Measurements from ENCODE around the gene SLC38A11. TPM values are rescaled to one million over a fixed set of nuclear protein-coding genes. Genes with fewer than 3 reads are reported as not detected.
"Not testable (repeated sequence)": the region's sequence is repeated elsewhere in the genome, so short reads cannot be mapped to it uniquely, and the experiment has no call there.

Gene SLC38A11
- total RNA-seq, 1 experiment from 2014 or later, result not detected

GRCh38 chr2:164890544-164890943 lies 64.8 kb downstream of the SLC38A11 start:
- no peak for DNase-seq (ENCODE audit: low spot score)
- in situ Hi-C loops (cut with HindIII; ENCODE audit: low sequenced_read_pairs), result no loop called here

DNA sequence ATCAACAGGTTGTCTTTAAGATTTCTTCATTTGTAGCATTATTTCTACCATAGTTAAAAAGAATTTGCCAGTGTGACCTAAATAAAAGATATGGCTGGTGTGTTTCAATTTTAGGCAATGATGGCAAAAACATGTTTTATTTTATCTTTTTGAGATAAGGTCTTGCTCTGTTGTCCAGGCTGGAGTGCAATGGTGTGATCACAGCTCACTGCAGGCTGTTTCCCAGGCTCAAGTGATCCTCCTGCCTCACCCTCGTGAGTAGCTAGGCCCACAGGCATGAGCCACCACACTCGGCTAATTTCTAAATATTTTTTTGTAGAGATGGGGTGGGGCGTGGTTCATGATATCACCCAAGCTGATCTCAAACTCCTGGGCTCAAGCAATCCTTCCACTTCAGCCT lies 66.7 kb downstream of the SLC38A11 start:
- in situ Hi-C loops (cut with HindIII; ENCODE audit: low sequenced_read_pairs), result no loop called here
- DNase-seq (ENCODE audit: low spot score), result no peak

DNA sequence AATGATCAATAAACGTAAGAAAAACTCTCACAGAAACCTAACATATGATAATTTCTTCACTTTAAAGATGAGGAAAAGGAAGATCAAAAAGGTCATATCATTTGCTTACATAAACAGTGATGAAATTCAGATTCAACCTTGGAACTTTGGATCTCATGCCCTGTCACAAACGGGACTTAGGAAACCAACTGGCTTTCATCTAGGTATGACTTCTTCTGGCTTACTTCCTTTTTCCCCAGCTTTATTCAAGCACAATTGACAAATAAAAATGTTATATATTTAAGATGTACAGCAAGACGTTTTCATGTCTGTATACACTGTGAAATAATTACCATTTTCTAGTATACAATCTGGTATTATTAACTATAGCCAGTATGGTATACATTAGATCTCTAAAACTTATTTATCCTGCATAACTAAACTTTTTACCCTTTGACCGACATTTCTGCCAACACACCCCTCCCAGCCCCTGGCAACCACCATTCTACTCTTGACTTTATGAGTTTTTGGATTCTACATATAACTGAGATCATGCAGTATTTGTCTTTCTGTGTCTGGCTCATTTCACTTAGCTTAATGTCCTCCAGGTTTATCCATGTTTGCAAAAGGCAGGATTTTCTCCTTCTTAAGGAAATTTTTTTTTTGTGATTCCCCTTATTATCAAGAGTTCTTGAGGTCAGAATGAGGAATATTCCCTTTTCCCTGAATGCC lies 67.7 kb downstream of the SLC38A11 start:
- no peak for DNase-seq (ENCODE audit: low spot score)
- in situ Hi-C loops (cut with HindIII; ENCODE audit: low sequenced_read_pairs), result no loop called here

DNA sequence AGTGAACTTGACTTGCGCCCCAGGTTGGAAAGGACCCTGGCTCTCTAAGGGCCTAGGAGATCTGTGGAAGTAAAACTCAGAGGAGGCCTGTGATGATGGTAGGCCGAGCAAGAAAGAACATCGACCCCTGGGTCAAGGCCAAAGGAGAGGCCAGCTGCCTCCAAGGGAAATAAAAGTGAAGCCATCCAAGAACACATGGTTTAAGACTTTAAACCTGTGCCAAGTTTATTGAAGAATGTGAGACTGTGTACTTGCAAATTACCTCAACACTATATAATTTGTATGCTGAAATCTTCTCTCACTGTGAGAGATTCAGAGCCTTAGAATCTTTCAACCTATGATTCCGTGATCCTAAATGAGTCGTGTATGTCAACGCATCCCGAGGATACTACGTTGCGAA lies 73.0 kb downstream of the SLC38A11 start:
- DNase-seq (ENCODE audit: low spot score), result no peak
- in situ Hi-C loops (cut with HindIII; ENCODE audit: low sequenced_read_pairs), result no loop called here

GRCh38 chr2:164881524-164881923 lies 73.8 kb downstream of the SLC38A11 start:
- no peak for DNase-seq (ENCODE audit: low spot score)
- in situ Hi-C loops (cut with HindIII; ENCODE audit: low sequenced_read_pairs), result no loop called here

- in situ Hi-C loops (cut with HindIII; ENCODE audit: low sequenced_read_pairs), result no loop called here
- DNase-seq (ENCODE audit: low spot score), result no peak
These were observed 75.3 kb downstream of the SLC38A11 start for GRCh38 chr2:164879901-164880535.

- in situ Hi-C loops (cut with HindIII; ENCODE audit: low sequenced_read_pairs), result no loop called here
- DNase-seq (ENCODE audit: low spot score), result no peak
These were observed 77.4 kb downstream of the SLC38A11 start for GRCh38 chr2:164877927-164878326.

DNA sequence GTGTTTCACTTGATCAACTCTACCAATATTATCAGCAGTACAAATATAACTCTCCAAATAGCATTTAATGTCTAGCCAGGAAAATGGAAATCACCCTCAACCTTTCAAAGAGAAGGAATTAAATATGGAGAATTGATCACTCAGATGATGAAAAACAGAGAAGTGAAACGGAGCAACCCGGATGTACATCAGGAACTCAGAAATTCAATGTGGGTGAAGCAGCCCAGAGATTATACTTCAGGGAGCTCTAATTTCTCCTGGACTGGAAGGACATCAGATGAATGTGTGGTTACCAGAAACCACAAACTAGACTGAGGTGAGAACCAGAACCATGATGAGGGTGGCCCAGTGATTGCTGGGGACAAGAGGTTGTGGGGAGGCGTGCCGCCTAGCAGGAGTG lies 78.2 kb downstream of the SLC38A11 start:
- no peak for DNase-seq (ENCODE audit: low spot score)
- in situ Hi-C loops (cut with HindIII; ENCODE audit: low sequenced_read_pairs), result no loop called here

DNA sequence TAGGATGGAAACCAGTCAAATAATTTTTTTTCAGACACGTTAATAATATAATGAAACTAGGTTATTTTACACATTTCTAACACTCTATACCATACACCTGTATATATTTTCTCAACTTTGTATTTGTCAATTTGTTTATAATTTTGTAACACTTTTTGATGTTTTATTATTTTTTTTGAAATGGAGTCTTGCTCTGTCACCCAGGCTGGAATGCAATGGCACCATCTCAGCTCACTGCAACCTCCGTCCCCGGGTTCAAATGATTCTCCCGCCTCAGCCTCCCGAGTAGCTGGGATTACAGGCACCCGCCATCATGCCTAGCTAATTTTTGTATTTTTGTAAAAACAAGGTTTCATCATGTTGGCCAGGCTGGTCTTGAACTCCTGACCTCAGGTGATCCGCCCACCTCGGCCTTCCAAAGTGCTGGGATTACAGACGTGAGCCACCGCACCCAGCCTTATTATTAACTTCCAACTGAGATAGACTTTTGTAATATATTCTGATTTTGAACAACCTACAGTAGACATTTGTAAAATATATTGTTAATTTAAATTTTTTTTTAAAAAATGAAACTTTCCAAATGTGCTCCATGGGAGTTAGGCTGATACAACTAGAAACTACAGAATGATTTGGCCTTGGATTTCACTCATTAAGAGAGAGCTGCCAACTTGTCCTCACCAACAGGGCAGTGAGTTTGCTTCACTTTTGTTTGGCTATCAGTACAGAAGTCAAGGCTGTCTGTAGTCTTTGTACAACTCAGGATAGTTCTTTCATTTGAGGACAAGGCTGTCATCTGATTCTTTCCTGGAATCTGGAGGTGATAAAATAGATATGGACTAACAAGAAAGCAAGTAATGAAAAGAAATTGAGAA lies 79.8 kb downstream of the SLC38A11 start:
- no peak for DNase-seq (ENCODE audit: low spot score)
- in situ Hi-C loops (cut with HindIII; ENCODE audit: low sequenced_read_pairs), result no loop called here

DNA sequence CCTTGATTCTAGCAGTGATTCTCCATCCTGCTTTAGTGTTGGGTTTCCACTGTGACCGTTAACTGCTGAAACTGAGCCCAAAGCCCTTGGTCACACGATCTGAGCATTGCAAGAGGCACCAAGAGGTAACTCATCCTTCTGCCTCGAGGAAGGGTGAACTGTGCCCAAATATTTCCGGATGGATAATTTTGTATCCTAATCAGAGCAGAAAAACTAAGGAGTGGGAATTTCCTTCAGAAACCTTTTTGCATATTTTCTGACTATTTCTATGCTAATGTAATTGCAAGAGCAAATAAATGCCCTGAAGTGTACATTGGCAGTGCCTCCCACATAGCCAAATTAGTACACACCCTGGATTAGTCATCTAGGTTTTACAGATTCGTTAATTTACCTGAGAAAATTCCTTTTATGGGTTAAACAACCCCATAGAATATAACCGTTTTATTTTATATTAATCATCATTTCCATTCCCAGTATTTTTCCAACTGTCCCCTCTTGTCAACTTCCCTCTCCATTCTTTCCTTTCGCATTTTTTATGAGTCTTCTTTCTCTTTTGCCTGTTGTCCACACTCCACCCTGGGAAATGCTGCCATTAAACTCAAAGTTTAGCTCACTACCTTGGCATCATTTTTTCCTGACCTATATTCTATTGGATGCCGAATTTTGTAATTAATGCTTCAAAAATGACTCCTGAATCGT lies 82.0 kb downstream of the SLC38A11 start:
- in situ Hi-C loops (cut with HindIII; ENCODE audit: low sequenced_read_pairs), result no loop called here
- no peak for DNase-seq (ENCODE audit: low spot score)

DNA sequence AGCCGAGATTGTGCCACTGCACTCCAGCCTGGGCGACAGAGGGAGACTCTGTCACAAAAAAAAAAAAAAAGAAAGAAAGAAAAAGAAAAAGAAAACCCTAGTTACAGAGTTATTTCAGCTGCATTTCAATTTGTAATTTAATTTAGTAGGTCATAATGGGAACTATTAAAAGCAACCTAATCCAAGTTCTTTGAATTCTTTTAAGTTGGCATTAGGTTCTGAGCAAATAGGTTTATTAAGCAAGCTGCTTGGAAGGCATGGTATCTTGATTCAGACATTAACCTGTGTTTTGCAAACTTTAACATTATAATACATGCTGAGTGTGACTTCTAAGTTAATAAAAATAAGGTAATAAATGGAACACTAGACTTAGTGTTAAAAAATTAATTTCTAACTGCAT lies 83.9 kb downstream of the SLC38A11 start:
- in situ Hi-C loops (cut with HindIII; ENCODE audit: low sequenced_read_pairs), result no loop called here
- DNase-seq (ENCODE audit: low spot score), result no peak

GRCh38 chr2:164869420-164869772 lies 85.9 kb downstream of the SLC38A11 start:
- in situ Hi-C loops (cut with HindIII; ENCODE audit: low sequenced_read_pairs), result no loop called here
- DNase-seq (ENCODE audit: low spot score), result no peak

- DNase-seq (ENCODE audit: low spot score), result no peak
- in situ Hi-C loops (cut with HindIII; ENCODE audit: low sequenced_read_pairs), result no loop called here
These were observed 86.5 kb downstream of the SLC38A11 start for GRCh38 chr2:164868563-164869419.

- in situ Hi-C loops (cut with HindIII; ENCODE audit: low sequenced_read_pairs), result no loop called here
- DNase-seq (ENCODE audit: low spot score), result no peak
These were observed 87.4 kb downstream of the SLC38A11 start for GRCh38 chr2:164867779-164868397.

- DNase-seq (ENCODE audit: low spot score); in situ Hi-C loops (cut with HindIII; ENCODE audit: low sequenced_read_pairs): not testable (repeated sequence)
These were observed 88.9 kb downstream of the SLC38A11 start for GRCh38 chr2:164866381-164866780.

GRCh38 chr2:164860694-164861042 lies 94.7 kb downstream of the SLC38A11 start:
- in situ Hi-C loops (cut with HindIII; ENCODE audit: low sequenced_read_pairs), result no loop called here
- no peak for DNase-seq (ENCODE audit: low spot score)

DNA sequence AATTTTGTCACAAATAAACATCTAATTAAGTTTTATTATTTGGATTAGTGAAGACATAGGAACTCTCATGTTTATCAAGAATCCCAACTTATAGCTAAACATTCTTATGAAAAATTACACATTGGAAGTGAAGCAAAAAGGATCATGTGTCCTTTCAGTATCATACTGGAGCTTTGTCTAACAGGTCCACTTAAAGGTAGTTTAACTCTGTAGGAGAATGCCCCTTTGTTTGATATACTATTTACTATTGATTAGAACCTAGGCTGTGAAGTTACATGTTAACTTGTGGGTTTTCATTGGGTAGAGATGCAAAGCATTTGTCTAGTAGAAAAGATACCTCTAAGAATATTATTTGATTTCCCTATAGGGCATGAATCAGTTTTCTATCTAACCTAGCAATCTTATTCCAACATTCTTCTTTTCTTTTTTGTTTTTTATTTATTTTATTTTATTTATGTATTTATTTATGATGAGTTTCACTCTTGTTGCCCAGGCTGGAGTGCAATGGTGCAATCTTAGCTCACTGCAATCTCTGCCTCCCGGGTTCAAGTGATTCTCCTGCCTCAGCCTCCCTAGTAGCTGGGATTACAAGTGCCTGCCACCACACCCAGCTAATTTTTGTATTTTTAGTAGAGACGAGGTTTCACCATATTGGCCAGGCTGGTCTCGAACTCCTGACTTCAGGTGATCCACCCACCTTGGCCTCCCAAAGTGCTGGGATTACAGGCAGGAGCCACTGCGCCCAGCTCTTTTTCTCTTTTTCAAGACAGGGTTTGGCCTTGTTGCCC lies 95.2 kb downstream of the SLC38A11 start:
- DNase-seq (ENCODE audit: low spot score); in situ Hi-C loops (cut with HindIII; ENCODE audit: low sequenced_read_pairs): not testable (repeated sequence)

Data from G401 (cell line).